Breast epithelium (tissue), 3 donors: ENCODE results near the gene NBPF3.

ENCODE experiments used
- POLR2A ChIP-seq: fragments of 450-650 bp; IDR thresholded peaks from one replicate; pipeline ENCODE4 v1.6.1; 2016; ENCODE audit warnings: antibody characterized with exemption, mild to moderate bottlenecking, moderate library complexity
- POLR2AphosphoS5 ChIP-seq, 3 donors: sonication (generic); formaldehyde crosslinking; IDR thresholded peaks; one replicate each; pipeline ENCODE4 v1.6.1; 2017; ENCODE audit warnings: antibody characterized with exemption in 3 of 3
- TF ChIP-seq, protein P1 (sequence below), 3 donors: fragments of 450-650 bp; IDR thresholded peaks; one replicate each; pipeline ENCODE4 v1.5.1; 2016 to 2017; ENCODE audit warnings: antibody characterized with exemption in 3 of 3, mild to moderate bottlenecking in 3 of 3, moderate library complexity in 3 of 3

DNA sequence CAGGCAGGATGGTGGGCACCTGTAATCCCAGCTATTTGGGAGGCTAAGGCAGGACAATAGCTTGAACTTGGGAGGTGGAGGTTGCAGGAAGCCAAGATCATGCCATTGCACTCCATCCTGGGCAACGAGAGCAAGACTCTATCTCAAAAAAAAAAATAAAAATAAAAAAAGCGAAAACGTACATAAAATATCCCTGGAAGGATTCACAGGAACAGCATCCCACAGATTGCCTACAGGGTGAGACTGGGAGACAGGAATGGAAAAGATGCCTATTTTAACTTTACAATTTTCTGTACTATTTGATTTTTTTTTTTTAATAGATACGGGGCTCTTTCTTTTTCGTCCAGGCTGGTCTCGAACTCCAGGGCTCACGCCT is 604 bp upstream of the NBPF3 start:
- no peak for TF ChIP-seq POLR2AphosphoS5 (IDR thresholded peaks at IDR 0.05)
- TF ChIP-seq, protein P1, sequence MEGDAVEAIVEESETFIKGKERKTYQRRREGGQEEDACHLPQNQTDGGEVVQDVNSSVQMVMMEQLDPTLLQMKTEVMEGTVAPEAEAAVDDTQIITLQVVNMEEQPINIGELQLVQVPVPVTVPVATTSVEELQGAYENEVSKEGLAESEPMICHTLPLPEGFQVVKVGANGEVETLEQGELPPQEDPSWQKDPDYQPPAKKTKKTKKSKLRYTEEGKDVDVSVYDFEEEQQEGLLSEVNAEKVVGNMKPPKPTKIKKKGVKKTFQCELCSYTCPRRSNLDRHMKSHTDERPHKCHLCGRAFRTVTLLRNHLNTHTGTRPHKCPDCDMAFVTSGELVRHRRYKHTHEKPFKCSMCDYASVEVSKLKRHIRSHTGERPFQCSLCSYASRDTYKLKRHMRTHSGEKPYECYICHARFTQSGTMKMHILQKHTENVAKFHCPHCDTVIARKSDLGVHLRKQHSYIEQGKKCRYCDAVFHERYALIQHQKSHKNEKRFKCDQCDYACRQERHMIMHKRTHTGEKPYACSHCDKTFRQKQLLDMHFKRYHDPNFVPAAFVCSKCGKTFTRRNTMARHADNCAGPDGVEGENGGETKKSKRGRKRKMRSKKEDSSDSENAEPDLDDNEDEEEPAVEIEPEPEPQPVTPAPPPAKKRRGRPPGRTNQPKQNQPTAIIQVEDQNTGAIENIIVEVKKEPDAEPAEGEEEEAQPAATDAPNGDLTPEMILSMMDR (IDR thresholded peaks at IDR 0.05) = no peak
- TF ChIP-seq POLR2A = no peak
